Inflammatory macrophage (primary cell): ENCODE data around the gene AGAP1.
"Not testable (repeated sequence)": the region's sequence is repeated elsewhere in the genome, so short reads cannot be mapped to it uniquely, and the experiment has no call there.

Experiments
- DNase-seq, 2 donors: peaks; one replicate each; pipeline ENCODE4 v3.0.0-alpha.2; 2020 to 2022

Gene AGAP1

DNA sequence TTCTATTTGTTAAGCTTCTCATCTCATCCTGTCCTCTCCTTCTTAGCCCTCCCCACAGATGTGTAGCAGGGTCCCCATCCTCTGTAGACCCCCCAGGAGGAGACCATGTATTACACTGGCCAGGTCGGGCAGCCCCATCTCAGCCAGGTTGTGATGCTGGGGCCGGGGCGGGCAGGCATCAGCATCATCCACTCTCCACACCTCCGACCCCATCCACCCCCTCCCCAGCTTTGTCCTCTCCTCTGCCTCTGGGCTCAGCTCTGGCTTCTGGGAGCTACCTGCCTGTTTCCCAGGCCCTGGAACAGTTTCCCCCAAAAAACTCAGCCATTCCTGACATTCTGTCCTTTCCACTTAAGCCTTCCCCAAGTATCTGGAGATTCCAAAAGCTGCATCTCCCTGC, 625.2 kb downstream of the AGAP1 start:
- no peak for DNase-seq

DNA sequence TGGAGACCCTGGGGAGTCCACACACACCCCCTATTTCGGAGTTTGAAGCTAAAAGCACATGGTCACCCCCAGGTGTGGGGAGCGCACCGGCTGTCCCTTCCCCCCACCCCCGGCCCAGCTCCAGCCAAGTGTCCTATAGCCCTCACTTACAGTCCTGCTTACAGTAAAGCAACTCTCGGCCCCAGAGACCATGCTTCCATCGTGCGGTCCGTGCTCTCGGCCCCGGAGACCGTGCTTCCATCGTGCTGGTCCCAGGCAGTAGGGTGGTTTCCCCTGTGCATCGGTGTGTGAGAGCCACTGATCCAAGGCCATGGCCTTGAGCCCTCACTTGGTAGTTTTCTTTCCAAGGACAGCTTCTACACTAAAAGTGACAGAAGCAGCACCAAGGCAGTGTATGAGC, 625.6 kb downstream of the AGAP1 start:
- DNase-seq = no peak

GRCh38 chr2:236120141-236120601, 626.3 kb downstream of the AGAP1 start:
- DNase-seq = no peak

GRCh38 chr2:236120829-236121228, 627.0 kb downstream of the AGAP1 start:
- no peak for DNase-seq

DNA sequence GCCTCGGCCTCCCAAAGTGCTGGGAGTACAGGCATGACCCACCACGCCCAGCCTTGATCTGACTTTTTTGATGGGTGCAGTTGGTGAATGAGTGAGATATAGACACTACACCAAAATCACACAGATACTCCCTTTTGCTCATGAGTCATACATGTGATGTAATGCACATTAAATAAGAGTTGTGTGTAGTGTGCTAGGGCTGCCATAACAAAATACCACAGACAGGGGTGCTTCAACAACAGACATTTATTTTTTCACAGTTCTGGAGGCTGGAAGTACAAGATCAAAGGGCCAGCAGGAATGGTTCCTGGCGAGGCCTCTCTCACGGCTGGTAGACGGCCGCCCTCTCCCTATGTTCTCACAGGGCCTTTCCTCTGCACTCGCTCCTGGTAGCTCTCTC, 627.7 kb downstream of the AGAP1 start:
- DNase-seq = no peak

DNA sequence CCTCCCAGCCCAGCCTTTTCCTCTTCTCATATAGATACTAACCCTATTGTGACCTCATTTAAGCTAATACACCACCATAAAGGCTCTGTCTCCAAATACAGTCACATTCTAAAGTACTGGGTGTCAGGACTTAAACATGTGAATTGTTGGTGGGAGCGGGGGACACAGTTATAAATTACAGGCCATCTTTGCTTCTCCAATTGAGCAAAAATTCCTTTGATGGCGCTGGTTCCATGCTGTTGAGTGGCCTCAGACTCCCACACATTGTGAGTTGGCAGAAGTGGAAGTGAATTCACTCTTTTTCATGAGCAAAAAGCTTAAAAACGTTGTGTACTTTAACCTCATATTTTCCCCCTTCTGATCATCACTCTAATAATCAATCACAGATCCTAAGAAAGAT, 628.4 kb downstream of the AGAP1 start:
- no peak for DNase-seq

DNA sequence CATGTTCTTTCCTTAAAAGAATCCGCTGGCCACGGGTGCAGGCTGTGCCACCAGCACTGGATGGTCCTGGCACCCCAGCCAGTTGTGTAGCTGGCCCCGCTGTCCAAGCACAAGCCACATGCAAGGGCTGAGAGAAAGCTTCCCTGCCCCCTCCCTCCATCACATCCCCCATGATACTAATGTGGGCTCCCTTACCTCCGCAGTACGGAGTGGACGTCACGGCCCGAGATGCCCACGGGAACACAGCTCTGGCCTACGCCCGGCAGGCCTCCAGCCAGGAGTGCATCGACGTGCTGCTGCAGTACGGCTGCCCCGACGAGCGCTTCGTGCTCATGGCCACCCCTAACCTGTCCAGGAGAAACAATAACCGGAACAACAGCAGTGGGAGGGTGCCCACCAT, 629.9 kb downstream of the AGAP1 start:
- DNase-seq = no peak

DNA sequence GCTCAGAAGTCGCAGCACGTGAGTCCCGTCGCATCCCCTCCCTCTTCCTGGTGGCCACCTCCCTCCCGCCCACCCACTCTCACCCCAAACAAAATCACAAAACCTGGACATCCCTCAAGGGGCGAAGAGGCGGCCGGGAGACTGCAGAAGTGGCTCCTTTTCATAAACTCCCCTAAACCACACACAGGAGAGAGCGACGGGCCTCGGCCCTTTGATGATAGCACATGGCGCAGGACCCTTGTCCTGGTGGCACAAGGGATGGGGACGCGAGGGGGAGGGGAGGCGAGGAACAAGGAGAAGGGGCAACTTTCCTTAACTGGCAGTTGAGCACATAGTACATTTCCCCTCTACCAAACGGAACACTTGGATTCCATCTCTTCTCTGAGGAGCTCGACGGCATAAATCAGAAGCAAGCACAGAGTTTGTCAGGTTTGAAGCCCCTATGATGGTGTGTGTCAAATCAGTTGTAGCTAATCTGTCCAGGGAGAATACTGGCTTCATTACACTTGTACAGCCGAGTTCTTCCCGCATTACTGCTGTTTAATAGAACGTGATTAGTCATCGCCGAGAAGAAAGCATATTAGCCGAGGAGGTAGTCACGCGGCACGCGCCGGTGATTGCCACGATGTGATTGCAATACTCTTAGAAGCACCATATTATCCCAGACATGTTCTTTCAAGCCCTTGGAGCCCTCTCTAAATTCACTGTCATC, 630.5 kb downstream of the AGAP1 start:
- no peak for DNase-seq

DNA sequence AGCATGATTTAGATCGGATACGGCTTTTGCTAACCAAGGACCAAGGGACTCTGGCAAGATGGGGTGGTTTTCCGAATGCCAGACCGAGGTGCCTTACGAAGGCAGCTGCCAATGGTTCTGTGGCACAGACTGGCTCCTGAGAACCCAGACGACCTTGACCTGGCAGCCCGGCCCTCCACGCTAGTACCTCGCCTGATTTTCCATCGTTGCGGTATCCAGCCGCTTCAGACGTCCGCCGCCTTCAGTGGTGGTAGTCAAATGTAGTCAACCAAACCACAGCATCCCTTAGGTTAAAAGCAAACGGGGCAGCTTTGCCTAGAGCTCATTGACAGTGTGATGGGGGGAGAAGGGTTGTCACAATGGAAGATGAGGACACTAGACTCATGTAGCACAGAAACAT, 631.7 kb downstream of the AGAP1 start:
- DNase-seq = no peak

DNA sequence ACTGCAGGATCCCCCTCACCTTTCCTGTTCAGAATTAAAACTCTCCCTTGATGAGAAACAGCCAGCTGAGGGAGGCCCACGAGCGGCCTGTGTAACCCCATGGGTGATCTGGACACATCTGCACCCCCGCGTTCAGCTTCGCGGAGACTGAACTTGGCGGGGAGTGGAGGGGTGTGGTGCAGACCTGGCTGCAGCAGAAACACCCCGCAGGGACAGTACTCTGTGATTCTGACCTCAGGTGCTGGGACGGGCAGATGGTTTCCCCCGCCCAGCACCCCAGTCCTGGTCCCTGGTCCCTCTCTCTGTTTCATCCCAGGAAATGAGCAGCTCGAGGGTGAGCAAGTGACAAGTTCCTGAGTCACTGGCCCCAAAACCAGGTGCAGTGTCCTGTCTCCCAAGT, 633.2 kb downstream of the AGAP1 start:
- DNase-seq = no peak

DNA sequence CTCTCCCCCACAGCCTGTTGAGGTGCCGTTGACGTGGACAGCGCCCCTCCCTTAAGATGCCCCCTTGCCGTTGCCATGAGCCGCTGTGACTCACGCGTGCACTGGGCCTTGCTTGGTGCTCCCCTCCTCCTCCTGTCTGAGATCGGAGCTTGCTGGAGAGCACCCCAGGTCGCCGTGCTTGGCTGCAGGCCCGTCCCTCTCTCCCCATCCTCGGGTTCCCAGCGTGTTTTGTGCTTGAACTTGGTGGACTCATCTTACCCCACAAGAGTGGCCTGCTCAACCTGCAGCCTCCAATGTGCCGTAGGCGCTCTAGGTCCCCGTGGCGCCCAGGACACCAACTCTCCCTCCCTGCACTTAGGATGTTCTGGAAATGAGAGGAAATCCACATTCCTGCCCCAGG, 634.5 kb downstream of the AGAP1 start:
- DNase-seq = no peak

DNA sequence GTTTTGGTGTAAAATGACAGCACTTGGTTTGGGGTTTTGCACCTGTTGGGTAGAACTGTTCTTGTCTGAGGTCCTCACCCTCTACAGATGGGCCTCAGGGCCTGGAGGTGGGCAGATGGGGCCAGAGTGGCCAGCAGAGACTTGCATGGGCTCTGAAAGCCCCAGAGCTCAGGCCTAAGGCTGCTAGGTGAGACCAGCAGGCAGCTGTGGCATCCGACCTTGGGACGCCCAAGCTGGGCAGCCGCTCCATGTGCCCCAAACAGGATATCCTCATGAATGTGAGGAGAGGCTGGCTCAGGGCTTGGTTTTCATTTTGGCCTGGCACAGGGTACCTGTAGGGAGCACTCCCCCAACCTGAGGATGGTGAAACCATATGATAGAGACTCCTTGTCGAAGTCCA, 636.1 kb downstream of the AGAP1 start:
- no peak for DNase-seq

DNA sequence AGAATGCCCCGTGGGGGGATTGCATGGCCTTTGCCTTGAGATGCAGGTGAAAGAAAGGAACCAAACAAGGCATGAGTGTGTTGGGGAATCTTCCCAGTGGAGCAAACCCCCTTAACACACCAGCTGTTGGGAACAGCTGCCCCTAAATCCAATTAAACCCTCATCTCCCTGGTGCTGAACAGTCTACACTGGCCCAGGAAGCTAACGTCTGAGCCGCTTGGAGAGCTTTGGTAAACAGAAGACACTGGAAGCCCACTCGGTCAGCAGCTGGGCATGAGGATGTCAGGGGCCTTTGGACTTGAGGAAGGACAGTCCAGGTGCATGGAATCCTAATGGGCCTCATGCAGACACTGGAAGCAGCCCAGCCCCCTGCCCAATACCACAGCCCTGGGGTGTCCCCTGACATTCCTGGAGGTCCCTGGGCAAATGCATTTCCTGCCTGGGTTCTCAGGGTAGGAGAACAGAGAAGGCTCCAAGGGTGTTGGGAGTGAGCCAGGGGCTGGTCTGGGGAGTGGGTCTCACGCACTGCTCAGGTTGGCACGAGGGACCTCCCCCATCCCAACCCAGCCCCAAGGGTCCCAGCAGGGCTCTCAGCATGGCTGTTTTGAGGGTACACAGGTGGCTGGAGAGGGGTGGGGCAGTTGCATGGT, 636.6 kb downstream of the AGAP1 start:
- DNase-seq = no peak

DNA sequence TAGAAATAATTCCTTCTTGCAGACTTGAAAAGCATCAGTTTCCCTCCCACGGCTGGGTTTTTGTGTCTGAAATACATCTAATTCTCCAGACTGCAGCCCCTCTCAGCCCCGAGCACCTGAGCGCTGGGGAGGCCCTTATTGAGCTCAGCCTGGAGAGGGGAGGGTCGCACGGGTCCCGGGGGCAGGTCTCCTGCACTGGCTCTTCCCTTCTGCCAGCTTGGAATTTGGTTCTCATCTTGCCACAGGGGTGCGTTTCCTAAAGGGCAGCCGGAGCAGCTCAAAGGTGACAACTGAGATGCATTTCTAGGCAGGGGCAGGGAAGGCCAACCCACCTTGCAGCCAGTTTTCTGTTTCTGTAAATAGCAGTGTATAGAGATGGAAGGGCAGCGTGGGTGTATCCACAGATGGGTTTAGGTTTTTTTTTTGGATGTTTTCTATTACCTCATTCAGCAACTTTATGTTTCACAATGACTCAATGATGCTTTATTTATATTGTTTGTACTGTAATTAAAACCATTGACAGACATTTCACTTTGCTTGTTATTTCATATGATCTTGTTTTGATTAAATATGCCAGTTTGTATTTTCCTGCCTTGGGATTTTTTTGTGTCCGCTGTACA, 637.3 kb downstream of the AGAP1 start:
- no peak for DNase-seq

GRCh38 chr2:236133410-236134012, 639.7 kb downstream of the AGAP1 start:
- DNase-seq = no peak

DNA sequence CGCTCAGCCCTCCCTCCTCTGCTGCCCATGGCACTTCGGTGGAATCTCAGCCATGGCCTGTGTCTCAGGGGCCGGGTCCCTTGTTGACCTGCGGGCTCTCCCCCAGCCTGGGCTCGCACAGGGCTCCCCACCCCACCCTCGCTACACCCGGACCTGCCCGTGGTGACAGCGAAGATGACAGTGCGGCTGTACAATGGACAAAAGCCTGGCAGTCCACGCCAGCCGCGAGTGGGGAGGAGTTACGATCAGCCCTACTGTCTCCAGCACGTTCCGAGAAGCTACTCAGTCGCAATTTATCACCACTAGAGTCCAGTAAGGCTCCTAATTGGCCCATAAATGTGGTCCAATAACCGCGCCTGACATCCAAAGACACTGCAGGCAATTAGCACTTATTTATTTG, 642.7 kb downstream of the AGAP1 start:
- no peak for DNase-seq

- no peak for DNase-seq
Observed at GRCh38 chr2:236137066-236137465, 643.2 kb downstream of the AGAP1 start.

- not testable (repeated sequence) for DNase-seq
Observed at GRCh38 chr2:236141616-236142015, 647.8 kb downstream of the AGAP1 start.

- no peak for DNase-seq
Observed at GRCh38 chr2:236143811-236144210, 650.0 kb downstream of the AGAP1 start.

- no peak for DNase-seq
Observed at GRCh38 chr2:236146436-236146835, 652.6 kb downstream of the AGAP1 start.

DNA sequence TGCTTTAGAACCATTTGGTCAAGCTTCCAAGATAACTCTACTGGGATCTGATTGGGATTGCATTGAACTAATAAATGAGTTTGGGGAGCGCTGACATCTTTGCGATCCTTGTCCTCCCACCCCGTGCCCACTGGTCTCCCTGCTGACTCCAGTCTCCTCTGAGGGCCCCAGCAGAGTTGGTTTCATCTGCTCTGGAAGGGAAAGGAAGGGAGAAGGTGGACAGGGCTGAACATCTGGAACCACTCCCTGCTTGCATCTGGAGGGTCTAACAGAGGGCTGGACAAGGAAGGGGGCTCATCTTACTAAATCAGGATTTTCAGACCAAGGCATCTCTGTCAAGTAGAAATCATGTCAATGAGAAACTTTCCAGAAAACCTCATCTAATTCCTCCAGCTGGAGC, 661.6 kb downstream of the AGAP1 start:
- no peak for DNase-seq

DNA sequence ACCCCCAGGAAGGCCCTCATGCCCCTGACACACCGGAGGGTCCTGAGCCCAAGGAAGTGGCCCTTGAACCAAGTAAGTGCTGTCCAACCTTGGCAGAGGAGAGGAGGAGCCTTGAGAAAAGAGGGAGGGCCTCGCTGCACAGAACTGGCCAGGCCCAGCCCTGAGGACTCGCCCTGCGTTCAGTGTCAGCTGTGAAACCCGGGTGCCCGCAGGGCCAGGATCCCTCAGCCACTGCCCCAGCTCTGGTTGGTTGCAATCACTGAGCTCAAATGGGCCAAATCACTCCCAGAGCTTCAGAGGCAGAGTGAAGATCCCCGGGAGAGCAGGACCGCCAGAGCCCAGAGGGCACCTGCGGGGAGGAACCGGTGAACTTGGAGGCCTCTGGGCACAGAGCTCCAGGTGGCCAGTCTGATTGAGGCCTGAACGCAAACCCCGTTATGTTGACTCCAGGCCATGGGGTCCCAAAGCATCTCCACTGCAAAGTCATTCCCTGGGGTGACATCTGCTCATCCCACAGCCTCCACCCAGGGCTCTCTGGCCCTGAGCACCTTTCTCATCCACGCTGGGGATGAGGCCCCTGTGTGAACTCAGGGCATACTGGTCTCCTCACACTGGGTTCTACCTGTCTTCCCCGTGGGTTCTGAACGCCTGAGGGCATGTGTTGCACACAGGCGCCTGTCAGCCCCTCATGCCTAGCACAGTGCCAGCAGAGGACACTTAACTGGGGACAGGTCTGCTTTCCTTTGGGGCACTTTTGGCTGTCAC, 662.4 kb downstream of the AGAP1 start:
- DNase-seq = no peak

GRCh38 chr2:236156860-236157194, 663.0 kb downstream of the AGAP1 start:
- DNase-seq = no peak
